Measurements from ENCODE around the gene MS4A7.
A peak's percentile ranks its signal among the peaks of the same experiment; 100 is the strongest.
"Not testable (repeated sequence)": the region's sequence is repeated elsewhere in the genome, so short reads cannot be mapped to it uniquely, and the experiment has no call there.

The MS4A7 gene

DNA sequence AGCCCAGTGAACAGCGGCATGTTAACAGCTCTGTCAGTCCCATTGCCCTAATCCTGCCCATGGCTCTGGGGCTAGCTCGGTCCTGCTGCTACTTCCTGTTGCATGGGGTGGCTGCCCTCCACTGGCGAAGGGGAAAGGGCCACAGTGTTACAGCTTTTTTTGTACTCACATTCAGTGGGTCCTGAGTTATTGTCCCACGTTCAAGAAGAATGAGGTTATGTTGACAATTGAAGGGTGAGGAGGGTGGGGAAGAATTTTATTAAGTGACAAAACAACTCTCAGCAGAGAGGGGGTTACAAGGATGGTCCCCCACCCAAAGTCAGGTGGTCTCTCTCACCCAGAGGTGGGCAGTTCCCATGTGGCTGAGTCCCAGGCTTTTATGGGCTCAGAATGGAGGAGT is 17.7 kb upstream of the MS4A7 start:
- TF ChIP-seq, protein P1, sequence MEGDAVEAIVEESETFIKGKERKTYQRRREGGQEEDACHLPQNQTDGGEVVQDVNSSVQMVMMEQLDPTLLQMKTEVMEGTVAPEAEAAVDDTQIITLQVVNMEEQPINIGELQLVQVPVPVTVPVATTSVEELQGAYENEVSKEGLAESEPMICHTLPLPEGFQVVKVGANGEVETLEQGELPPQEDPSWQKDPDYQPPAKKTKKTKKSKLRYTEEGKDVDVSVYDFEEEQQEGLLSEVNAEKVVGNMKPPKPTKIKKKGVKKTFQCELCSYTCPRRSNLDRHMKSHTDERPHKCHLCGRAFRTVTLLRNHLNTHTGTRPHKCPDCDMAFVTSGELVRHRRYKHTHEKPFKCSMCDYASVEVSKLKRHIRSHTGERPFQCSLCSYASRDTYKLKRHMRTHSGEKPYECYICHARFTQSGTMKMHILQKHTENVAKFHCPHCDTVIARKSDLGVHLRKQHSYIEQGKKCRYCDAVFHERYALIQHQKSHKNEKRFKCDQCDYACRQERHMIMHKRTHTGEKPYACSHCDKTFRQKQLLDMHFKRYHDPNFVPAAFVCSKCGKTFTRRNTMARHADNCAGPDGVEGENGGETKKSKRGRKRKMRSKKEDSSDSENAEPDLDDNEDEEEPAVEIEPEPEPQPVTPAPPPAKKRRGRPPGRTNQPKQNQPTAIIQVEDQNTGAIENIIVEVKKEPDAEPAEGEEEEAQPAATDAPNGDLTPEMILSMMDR (IDR thresholded peaks at IDR 0.05; ENCODE audit: borderline replicate concordance, insufficient read depth, low read depth, low read length): no peak
- H3K4me3 ChIP-seq (ENCODE audit: low read depth, low read length): no peak overlapping the region

DNA sequence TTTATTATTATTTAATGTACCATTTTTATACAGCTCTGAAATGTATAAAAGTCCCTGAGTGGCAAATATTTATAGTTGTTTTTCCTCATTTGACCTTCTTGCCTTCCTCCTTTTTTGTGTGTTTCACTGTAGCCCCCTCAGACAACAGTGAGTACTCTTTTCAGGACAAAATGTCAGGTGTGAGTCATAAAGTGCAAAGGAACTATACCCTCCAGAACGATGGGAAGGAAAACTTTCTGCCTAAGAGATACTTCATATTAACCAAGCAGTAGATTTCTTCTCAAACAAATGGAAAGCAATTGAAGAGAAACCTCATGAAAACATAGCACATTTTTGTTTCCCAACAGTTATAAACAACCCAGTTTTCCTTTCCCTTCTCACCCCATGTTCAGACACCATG is 16.1 kb upstream of the MS4A7 start:
- TF ChIP-seq, protein P1 (IDR thresholded peaks at IDR 0.05; ENCODE audit: borderline replicate concordance, insufficient read depth, low read depth, low read length): no peak
- H3K4me3 ChIP-seq (ENCODE audit: low read depth, low read length): no peak overlapping the region

DNA sequence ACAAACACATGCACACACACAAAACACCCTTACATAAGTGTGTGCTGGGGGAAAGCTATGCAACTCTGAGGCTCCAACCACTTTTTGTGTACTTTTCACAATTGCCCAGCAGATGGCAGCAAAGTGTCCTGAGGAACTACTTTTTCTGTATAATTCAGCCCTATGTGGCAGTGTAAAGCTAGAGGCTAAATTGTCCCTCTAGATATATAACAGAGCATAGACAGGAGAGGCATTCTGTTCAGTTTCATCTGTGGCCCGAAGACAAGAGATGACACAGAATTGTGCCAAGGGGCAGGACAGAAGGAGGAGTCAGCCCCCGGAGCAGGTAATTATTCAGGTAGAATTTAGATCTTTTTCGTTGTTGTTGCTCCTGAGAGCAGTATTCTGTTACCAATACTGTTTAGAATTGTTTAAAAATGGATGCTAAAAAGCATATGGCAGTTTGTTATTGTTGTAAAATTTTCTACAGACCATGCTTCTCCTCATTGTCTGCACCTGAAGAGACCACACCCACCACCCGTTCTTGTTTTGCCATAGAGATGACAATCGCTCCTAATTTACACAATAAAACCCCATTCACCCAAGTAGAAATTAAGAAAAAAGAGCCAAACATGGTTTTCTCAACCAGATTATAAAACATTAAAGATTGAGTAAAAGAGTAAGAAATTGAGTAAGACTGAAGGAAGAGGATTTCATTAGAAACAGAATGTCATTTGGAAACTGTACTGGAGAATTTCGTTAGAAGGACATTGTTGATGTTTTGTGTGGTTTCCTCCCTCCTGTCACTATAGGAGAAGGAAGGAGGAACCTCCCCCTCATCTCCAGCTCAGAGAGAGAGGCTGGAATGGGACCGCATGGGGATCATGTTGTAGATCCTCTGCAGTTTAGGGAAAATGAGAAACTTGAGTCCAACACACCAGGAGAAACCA is 14.5 kb upstream of the MS4A7 start:
- TF ChIP-seq, protein P1 (IDR thresholded peaks at IDR 0.05; ENCODE audit: borderline replicate concordance, insufficient read depth, low read depth, low read length): peak; percentile 56; the same call in 1 of the 2 replicates
- H3K4me3 ChIP-seq (ENCODE audit: low read depth, low read length): peak overlapping the region; percentile 23

DNA sequence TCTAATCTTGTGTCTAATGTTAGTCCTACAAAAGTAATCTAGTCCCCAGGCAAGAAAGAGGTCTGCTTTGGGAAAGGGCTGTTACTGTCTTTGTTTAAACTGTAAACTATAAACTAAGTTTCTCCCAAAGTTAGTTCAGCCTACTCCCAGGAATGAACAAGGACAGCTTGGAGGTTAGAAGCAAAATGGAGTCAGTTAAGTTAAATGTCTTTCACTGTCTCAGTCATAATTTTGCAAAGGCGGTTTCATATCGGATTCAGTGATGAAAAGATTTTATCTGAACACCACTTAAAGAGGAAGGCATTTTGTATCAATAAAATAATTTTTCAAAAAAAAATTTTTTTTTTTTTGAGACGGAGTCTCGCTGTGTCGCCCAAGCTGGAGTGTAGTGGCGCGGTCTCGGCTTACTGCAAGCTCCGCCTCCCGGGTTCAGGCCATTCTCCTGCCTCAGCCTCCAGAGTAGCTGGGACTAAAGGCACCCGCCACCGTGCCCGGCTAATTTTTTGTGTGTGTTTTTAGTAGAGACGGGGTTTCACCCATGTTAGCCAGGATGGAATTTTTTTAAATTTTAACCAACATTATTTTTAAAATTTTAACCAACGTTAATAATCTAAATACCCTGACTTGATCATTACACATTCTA is 11.9 kb upstream of the MS4A7 start:
- not testable (repeated sequence) for H3K4me3 ChIP-seq (ENCODE audit: low read depth, low read length)

DNA sequence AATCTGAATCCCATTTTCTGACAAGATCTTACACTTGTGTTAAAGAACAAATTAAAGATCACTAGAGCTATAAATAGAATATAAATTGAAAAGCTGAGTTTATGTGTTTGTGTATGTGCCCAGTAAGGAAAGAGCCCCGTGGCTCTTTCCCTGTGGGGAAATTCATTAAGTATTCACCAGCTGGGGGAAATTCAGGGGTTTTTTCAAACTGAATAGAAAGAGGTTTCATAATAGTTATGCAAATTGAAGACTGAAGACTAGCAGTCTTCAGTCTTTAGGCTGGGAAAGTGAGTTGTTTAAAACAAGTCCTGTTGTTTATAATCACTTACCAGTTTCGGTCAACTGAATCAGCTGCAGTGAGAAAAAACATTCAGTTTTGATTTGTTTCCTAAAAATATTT is 11.3 kb upstream of the MS4A7 start:
- no peak overlapping the region for H3K4me3 ChIP-seq (ENCODE audit: low read depth, low read length)
- TF ChIP-seq, protein P1 (IDR thresholded peaks at IDR 0.05; ENCODE audit: borderline replicate concordance, insufficient read depth, low read depth, low read length): no peak

DNA sequence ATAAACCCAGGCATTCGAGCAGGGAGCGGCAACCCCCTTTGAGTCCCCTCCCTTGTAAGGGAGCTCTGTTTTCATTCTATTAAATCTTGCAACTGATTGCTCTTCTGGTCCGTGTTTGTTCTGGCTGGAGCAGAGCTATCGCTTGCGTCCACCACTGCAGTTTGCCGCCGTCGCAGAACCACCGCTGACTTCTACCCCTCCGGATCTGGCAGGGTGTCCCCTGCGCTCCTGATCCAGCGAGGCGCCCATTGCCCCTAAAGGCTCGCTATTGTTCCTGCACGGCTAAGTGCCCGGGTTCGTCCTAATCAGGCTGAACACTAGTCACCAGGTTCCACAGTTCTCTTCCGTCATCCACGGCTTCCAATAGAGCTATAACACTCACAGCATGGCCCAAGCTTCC is 10.4 kb upstream of the MS4A7 start:
- TF ChIP-seq, protein P1 (IDR thresholded peaks at IDR 0.05; ENCODE audit: borderline replicate concordance, insufficient read depth, low read depth, low read length): no peak
- no peak overlapping the region for H3K4me3 ChIP-seq (ENCODE audit: low read depth, low read length)

DNA sequence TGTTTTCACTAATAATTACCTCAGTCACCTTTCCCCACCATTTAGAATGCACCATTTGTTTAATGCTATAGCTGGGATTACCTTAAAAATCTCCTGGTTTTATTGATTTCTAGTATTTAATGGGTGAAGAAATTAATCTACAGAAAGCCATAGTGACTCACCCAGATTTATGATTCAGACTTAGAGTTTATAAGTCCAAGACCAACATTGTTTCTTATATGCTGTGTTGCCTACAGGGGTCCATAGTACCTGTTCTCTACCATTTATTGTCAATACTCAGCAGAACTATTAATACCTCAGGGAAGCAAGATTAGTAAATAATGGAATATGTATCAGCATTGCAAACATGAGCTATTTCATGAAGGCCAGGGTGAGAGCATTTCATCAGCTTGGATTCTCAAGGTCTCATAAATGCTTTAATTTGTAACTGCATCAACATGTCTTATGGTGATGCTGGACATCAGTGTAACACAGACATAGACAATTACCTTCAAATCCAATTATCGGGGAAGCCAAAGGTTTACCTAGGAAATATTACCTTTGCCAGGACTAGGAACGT is 8.0 kb upstream of the MS4A7 start:
- TF ChIP-seq, protein P1 (IDR thresholded peaks at IDR 0.05; ENCODE audit: borderline replicate concordance, insufficient read depth, low read depth, low read length): no peak

More for the DNA sequence above, 8.0 kb upstream of the MS4A7 start:
- no peak overlapping the region for H3K4me3 ChIP-seq (ENCODE audit: low read depth, low read length)

Measured in GM12875 (cell line).